ENCODE results near the gene FDXACB1. TPM values are rescaled to one million over a fixed set of nuclear protein-coding genes. Genes with fewer than 3 reads are reported as not detected.
A peak's percentile ranks its signal among the peaks of the same experiment; 100 is the strongest.

Gene FDXACB1
- total and polyA plus RNA-seq, 8 donors = 0.29 to 4.3 (median 1.5) TPM; not detected in 2

- 87 to 92% (median 91%) methylated on average over 5 of the region's 5 CpGs for WGBS, 5 donors
- TF ChIP-seq EP300 (IDR thresholded peaks at IDR 0.05) (no peak), POLR2AphosphoS5 (IDR thresholded peaks at IDR 0.05) (no peak), CTCF (IDR thresholded peaks at IDR 0.05) (no peak), POLR2A (IDR thresholded peaks at IDR 0.05) (no peak)
- intact Hi-C loops (cut with DNase I; ENCODE audit: low total_unique reads) = no loop called here
- no peaks in the 10 kb centered on the region for H3K27me3 ChIP-seq
- no peaks in the 10 kb centered on the region for H3K9me3 ChIP-seq
- no peak overlapping the region for H3K27ac ChIP-seq
- H3K4me3 ChIP-seq = no peak overlapping the region
- H3K36me3 ChIP-seq = peaks cover 0 to 17% (median 10%) of the 10 kb centered on the region in 4 donors
- H3K4me1 ChIP-seq = peaks cover 6 to 20% (median 19%) of the 10 kb centered on the region in 4 donors
- DNase-seq = no peak
Observed at GRCh38 chr11:111882202-111882601, 3.2 kb upstream of the FDXACB1 start.

GRCh38 chr11:111879637-111879960 is 634 bp upstream of the FDXACB1 start:
- no peak for DNase-seq
- no peaks in the 10 kb centered on the region for H3K9me3 ChIP-seq
- peaks cover 6 to 20% (median 19%) of the 10 kb centered on the region in 4 donors for H3K4me1 ChIP-seq
- H3K27ac ChIP-seq = peak overlapping the region; percentile 85 to 97 (median 95)
- intact Hi-C loops (cut with DNase I; ENCODE audit: low total_unique reads) = no loop called here
- peak overlapping the region; percentile 52 to 70 (median 60) for H3K4me3 ChIP-seq
- H3K36me3 ChIP-seq = peaks cover 2 to 30% (median 20%) of the 10 kb centered on the region in 4 donors
- TF ChIP-seq CTCF (IDR thresholded peaks at IDR 0.05) (no peak), POLR2AphosphoS5 (IDR thresholded peaks at IDR 0.05) (no peak), POLR2A (IDR thresholded peaks at IDR 0.05) (no peak), EP300 (IDR thresholded peaks at IDR 0.05) (no peak)
- no peaks in the 10 kb centered on the region for H3K27me3 ChIP-seq
- WGBS, 5 donors = 21 to 42% (median 29%) methylated on average over 6 of the region's 6 CpGs

- peaks cover 6 to 20% (median 19%) of the 10 kb centered on the region in 4 donors for H3K4me1 ChIP-seq
- H3K9me3 ChIP-seq = no peaks in the 10 kb centered on the region
- no peak for DNase-seq
- H3K4me3 ChIP-seq = peak overlapping the region; percentile 52 to 70 (median 60)
- H3K27ac ChIP-seq = peak overlapping the region; percentile 85 to 97 (median 95)
- peaks cover 2 to 21% (median 14%) of the 10 kb centered on the region in 4 donors for H3K36me3 ChIP-seq
- TF ChIP-seq POLR2A (IDR thresholded peaks at IDR 0.05) (no peak), CTCF (IDR thresholded peaks at IDR 0.05) (no peak), EP300 (IDR thresholded peaks at IDR 0.05) (no peak)
- 0 to 1% (median 0%) methylated on average over 13 of the region's 13 CpGs for WGBS, 5 donors
- H3K27me3 ChIP-seq = no peaks in the 10 kb centered on the region
- intact Hi-C loops (cut with DNase I; ENCODE audit: low total_unique reads) = no loop called here
Observed at GRCh38 chr11:111878385-111878848, 548 bp downstream of the FDXACB1 start.

GRCh38 chr11:111871693-111872161 is 7.2 kb downstream of the FDXACB1 start:
- 53 to 62% (median 56%) methylated on average over 5 of the region's 5 CpGs for WGBS, 5 donors
- H3K27ac ChIP-seq = peak overlapping the region; percentile 84 to 97 (median 90)
- intact Hi-C loops (cut with DNase I; ENCODE audit: low total_unique reads) = no loop called here
- H3K4me1 ChIP-seq = peaks cover 4 to 32% (median 18%) of the 10 kb centered on the region in 4 donors
- no peak for TF ChIP-seq POLR2A (IDR thresholded peaks at IDR 0.05)
- TF ChIP-seq CTCF (IDR thresholded peaks at IDR 0.05) = no peak
- TF ChIP-seq EP300 (IDR thresholded peaks at IDR 0.05) = no peak
- H3K4me3 ChIP-seq = peak overlapping the region; percentile 73 to 97 (median 95)
- no peaks in the 10 kb centered on the region for H3K9me3 ChIP-seq
- no peaks in the 10 kb centered on the region for H3K27me3 ChIP-seq
- peaks cover 11 to 38% (median 32%) of the 10 kb centered on the region in 4 donors for H3K36me3 ChIP-seq
- DNase-seq = peak in 1 of 2 donors; percentile 12
